OCI-LY3 (cell line): ENCODE results near the gene CLCF1.

Experiments used
- H2AFZ ChIP-seq: fragments of 200-600, 300-600 bp; shearing (Covaris generic); 2 replicates; pipeline ENCODE4 v1.6.0; 2014; ENCODE audit warnings: antibody characterized with exemption, low read depth, low read length
- H3K27ac ChIP-seq: fragments of 200-600, 300-600 bp; sonication (generic); 2 replicates; pipeline ENCODE4 v1.5.1; 2014; ENCODE audit warnings: mild to moderate bottlenecking, low read length, moderate library complexity, mixed read lengths
- H3K27me3 ChIP-seq: fragments of 200-600, 300-600 bp; sonication (generic); 2 replicates; pipeline ENCODE4 v1.6.1; 2014; ENCODE audit warnings: low read depth, low read length, mixed read lengths
- H3K36me3 ChIP-seq: fragments of 200-600, 300-600 bp; sonication (generic); replicated peaks from 2 replicates; pipeline ENCODE3; 2014; ENCODE audit warnings: low read depth, low read length, mixed read lengths
- H3K4me1 ChIP-seq: fragments of 300-600, 200-600 bp; sonication (generic); 2 replicates; pipeline ENCODE4 v1.6.1; 2014; ENCODE audit warnings: low read length, mixed read lengths
- H3K4me2 ChIP-seq: fragments of 200-600, 300-600 bp; sonication (generic); 2 replicates; pipeline ENCODE4 v1.6.1; 2014; ENCODE audit warnings: low read length, mixed read lengths
- H3K4me3 ChIP-seq: fragments of 300-600, 200-600 bp; sonication (generic); 2 replicates; pipeline ENCODE4 v1.5.1; 2014; ENCODE audit warnings: antibody characterized with exemption, mild to moderate bottlenecking, low read length, moderate library complexity
- H3K79me2 ChIP-seq: fragments of 300-600, 200-600 bp; shearing (Covaris generic); 2 replicates; pipeline ENCODE4 v1.6.1; 2014; ENCODE audit warnings: mild to moderate bottlenecking, low read length, mixed read lengths
- H3K9ac ChIP-seq: fragments of 300-600, 200-600 bp; shearing (Covaris generic); 2 replicates; pipeline ENCODE4 v1.6.0; 2014; ENCODE audit warnings: mild to moderate bottlenecking, low read length, moderate library complexity
- H3K9me3 ChIP-seq: fragments of 200-600, 300-600 bp; shearing (Covaris generic); 2 replicates; pipeline ENCODE4 v1.6.1; 2014; ENCODE audit warnings: low read length, mixed read lengths; ENCODE audit not compliant: insufficient read depth
- H4K20me1 ChIP-seq: fragments of 200-600, 300-600 bp; sonication (generic); 2 replicates; pipeline ENCODE4 v1.6.1; 2016; ENCODE audit warnings: low read length, mixed read lengths; ENCODE audit not compliant: insufficient read depth
- CTCF ChIP-seq: fragments of 200-600, 300-600 bp; sonication (generic); IDR thresholded peaks from 2 replicates; pipeline ENCODE4 v1.5.1; 2014; ENCODE audit warnings: antibody characterized with exemption, low read length, low read depth
- EZH2phosphoT487 ChIP-seq: fragments of 200-600 bp; shearing (Covaris generic); IDR thresholded peaks from 2 replicates; pipeline ENCODE4 v1.6.1; 2018; ENCODE audit warnings: antibody characterized with exemption, mixed run types, low read depth

The CLCF1 gene

GRCh38 chr11:67372993-67373647, at the start of gene CLCF1:
Gene CLCF1, minus strand, starts transcription at chr11:67373598. Its CDS starts 59 bp downstream, at chr11:67373539.
- peak within 1 kb of the TSS; percentile 92 for H3K4me3 ChIP-seq
- peak within 1 kb of the TSS; percentile 97 for H3K9ac ChIP-seq
- peaks cover 10% of the 10 kb centered on the region; the same call in 1 of the 2 replicates for H4K20me1 ChIP-seq
- H2AFZ ChIP-seq: peak within 1 kb of the TSS; percentile 30; the same call in 1 of the 2 replicates
- peak within 1 kb of the TSS; percentile 99 for H3K4me2 ChIP-seq
- no peaks in the 10 kb centered on the region for H3K9me3 ChIP-seq
- TF ChIP-seq CTCF: no peak
- no peak for TF ChIP-seq EZH2phosphoT487
- H3K36me3 ChIP-seq: no peaks in the 10 kb centered on the region
- H3K4me1 ChIP-seq: peaks cover 29% of the 10 kb centered on the region
- H3K27me3 ChIP-seq: peaks cover 18% of the 10 kb centered on the region
- peak within 1 kb of the TSS; percentile 69 for H3K27ac ChIP-seq
- peaks cover 32% of the 10 kb centered on the region for H3K79me2 ChIP-seq

GRCh38 chr11:67422891-67423290, 49.5 kb upstream of the CLCF1 start:
- no peak overlapping the region for H3K4me3 ChIP-seq
- no peaks in the 10 kb centered on the region for H3K79me2 ChIP-seq
- H3K4me2 ChIP-seq: no peak overlapping the region
- H2AFZ ChIP-seq: no peak overlapping the region
- peaks cover 28% of the 10 kb centered on the region for H3K4me1 ChIP-seq
- H3K27ac ChIP-seq: no peak overlapping the region
- no peak for TF ChIP-seq CTCF
- TF ChIP-seq EZH2phosphoT487: no peak
- H3K27me3 ChIP-seq: peaks cover 16% of the 10 kb centered on the region
- H3K9ac ChIP-seq: no peak overlapping the region
- no peaks in the 10 kb centered on the region for H3K9me3 ChIP-seq
- no peaks in the 10 kb centered on the region for H3K36me3 ChIP-seq
- H4K20me1 ChIP-seq: no peaks in the 10 kb centered on the region

GRCh38 chr11:67421430-67422031, 48.1 kb upstream of the CLCF1 start:
- peak overlapping the region; percentile 70 for H3K4me2 ChIP-seq
- H3K36me3 ChIP-seq: no peaks in the 10 kb centered on the region
- no peak overlapping the region for H3K9ac ChIP-seq
- H3K4me3 ChIP-seq: peak overlapping the region; percentile 78
- no peak overlapping the region for H3K27ac ChIP-seq
- H3K4me1 ChIP-seq: peaks cover 22% of the 10 kb centered on the region
- peaks cover 27% of the 10 kb centered on the region for H3K27me3 ChIP-seq
- H3K79me2 ChIP-seq: no peaks in the 10 kb centered on the region
- no peak overlapping the region for H2AFZ ChIP-seq
- TF ChIP-seq EZH2phosphoT487 (no peak), CTCF (no peak)
- no peaks in the 10 kb centered on the region for H3K9me3 ChIP-seq
- no peaks in the 10 kb centered on the region for H4K20me1 ChIP-seq

- Histone ChIP-seq H3K27ac (no peak overlapping the region), H3K9me3 (no peaks in the 10 kb centered on the region), H2AFZ (no peak overlapping the region), H3K4me1 (peaks cover 22% of the 10 kb centered on the region), H4K20me1 (no peaks in the 10 kb centered on the region), H3K79me2 (no peaks in the 10 kb centered on the region), H3K4me3 (peak overlapping the region; percentile 78), H3K27me3 (peaks cover 30% of the 10 kb centered on the region), H3K9ac (peak overlapping the region; percentile 54), H3K36me3 (no peaks in the 10 kb centered on the region), H3K4me2 (peak overlapping the region; percentile 70)
- TF ChIP-seq CTCF (no peak), EZH2phosphoT487 (no peak)
Observed at GRCh38 chr11:67420646-67421429, 47.4 kb upstream of the CLCF1 start.
